NB4 (cell line): Measurements from ENCODE around the gene STAT5B.
"Not testable (repeated sequence)": the region's sequence is repeated elsewhere in the genome, so short reads cannot be mapped to it uniquely, and the experiment has no call there.

ENCODE experiments used
- DNase-seq: peaks from one replicate; pipeline ENCODE4 v3.0.0; 2010; ENCODE audit warnings: low read depth
- H3K4me3 ChIP-seq: one replicate; pipeline ENCODE4 v1.5.1; 2011; ENCODE audit warnings: mild to moderate bottlenecking, low read depth, low read length, moderate library complexity
- CTCF ChIP-seq: IDR thresholded peaks from one replicate; pipeline ENCODE4 v1.5.1; 2012; ENCODE audit warnings: low read depth, low read length
- MAX ChIP-seq: IDR thresholded peaks from 2 replicates; pipeline ENCODE4 v1.6.1; 2011; ENCODE audit warnings: low read depth, low read length
- MYC ChIP-seq: IDR thresholded peaks from 2 replicates; pipeline ENCODE4 v1.6.1; 2011; ENCODE audit warnings: low read depth, low read length
- POLR2A ChIP-seq: IDR thresholded peaks from 2 replicates; pipeline ENCODE4 v1.6.1; 2011; ENCODE audit warnings: mild to moderate bottlenecking; ENCODE audit not compliant: insufficient read length; ENCODE audit errors: extremely low read depth

STAT5B gene

DNA sequence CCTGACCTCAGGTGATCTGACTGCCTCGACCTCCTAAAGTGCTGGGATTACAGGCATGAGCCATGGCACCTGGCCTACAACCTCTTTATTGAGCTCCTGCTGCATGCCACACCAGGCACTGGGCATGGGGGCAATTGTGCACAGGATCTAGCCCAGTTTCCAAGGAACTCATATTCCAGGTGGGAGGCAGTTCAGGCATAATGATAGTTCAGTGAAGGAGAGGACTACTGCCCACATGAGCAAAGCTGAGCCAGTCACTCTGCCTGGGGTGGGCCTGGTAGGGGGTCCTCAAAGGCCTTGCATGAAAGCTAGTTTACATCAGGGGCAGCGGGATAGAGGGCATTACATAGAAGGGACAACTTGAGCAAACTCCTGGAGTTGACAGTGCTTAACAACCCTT, 88.4 kb downstream of the STAT5B start:
- no peak for DNase-seq
- no peak overlapping the region for H3K4me3 ChIP-seq
- TF ChIP-seq CTCF (no peak), MAX (no peak), MYC (no peak), POLR2A (no peak)

DNA sequence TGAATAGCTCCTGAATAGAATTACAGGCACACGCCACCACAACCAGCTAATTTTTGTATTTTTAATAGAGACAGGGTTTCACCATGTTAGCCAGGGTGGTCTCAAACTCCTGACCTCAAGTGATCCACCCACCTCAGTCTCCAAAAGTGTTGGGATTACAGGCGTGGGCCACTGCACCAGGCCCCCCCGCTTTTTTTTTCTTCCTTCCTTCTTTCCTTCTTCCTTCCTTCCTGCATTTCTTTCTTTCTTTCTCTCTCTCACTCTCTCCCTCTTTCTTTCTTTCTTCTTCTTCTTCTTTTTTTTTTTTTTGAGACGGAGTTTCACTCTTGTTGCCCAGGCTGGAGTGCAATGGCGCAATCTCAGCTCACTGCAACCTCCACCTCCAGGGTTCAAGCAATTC, 90.0 kb downstream of the STAT5B start:
- not testable (repeated sequence) for H3K4me3 ChIP-seq, DNase-seq

DNA sequence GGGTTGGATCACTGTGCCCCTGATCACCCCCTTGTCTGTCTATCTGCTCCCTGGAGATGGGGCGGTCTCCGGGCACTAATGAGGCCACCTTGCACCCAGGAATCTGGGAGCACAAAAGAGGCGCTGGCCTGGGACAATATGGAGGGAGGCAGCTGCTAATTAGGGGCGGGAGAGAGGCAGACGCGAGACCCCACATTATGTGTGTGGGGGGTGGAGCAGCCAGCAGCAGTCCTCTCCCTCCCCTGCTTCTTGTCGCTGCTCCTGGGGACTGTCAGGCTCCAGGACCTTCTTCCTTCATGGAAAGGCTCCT, 90.6 kb downstream of the STAT5B start:
- DNase-seq = no peak
- no peak for TF ChIP-seq POLR2A
- TF ChIP-seq CTCF = no peak
- no peak for TF ChIP-seq MYC
- no peak for TF ChIP-seq MAX

GRCh38 chr17:42184713-42185620, 91.2 kb downstream of the STAT5B start, which contains the start of gene HCRT:
Gene HCRT, minus strand, starts transcription at chr17:42185452. Its CDS starts 87 bp downstream, at chr17:42185365.
- no peak within 1 kb of the TSS for H3K4me3 ChIP-seq
- DNase-seq = no peak
- TF ChIP-seq MAX (no peak), CTCF (no peak), POLR2A (no peak), MYC (no peak)

More for the DNA sequence above, 90.6 kb downstream of the STAT5B start:
- no peak overlapping the region for H3K4me3 ChIP-seq

- DNase-seq = peak; percentile 85
- H3K4me3 ChIP-seq = peak overlapping the region; percentile 60
- TF ChIP-seq CTCF (peak; percentile 65), POLR2A (no peak), MAX (no peak), MYC (no peak)
Observed at GRCh38 chr17:42183741-42184711, 92.2 kb downstream of the STAT5B start.
